Measurements from ENCODE around the gene EPHA1.
A peak's percentile ranks its signal among the peaks of the same experiment; 100 is the strongest.

The EPHA1 gene

DNA sequence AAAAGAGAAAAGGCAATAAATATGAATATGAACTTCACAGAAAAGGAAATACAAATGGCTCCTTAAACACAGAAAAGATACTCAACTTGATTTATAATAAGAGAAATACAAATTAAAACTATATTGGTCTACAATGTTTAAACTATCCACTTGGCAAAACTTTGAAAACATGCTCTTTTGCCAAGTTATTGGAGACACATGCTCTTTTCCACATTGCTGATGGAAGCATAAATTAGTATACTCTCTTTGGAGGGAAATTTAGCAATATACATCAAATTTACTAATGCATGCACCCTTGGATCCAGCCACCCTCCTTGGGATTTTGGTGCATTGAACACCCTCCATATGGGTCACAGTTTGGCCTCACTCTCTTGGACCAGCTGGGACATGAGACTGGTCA lies 42.5 kb upstream of the EPHA1 start:
- H3K9me3 ChIP-seq (replicated peaks in 1 of 11): no peaks in the 10 kb centered on the region
- no peak for TF ChIP-seq Cebpa-rat (IDR thresholded peaks at IDR 0.05)
- no peaks in the 10 kb centered on the region for H3K36me3 ChIP-seq
- no peak overlapping the region for H3K9ac ChIP-seq
- no peak overlapping the region for H3K4me3 ChIP-seq
- H4K20me1 ChIP-seq: no peaks in the 10 kb centered on the region
- no peaks in the 10 kb centered on the region for H3K4me1 ChIP-seq
- H3K27me3 ChIP-seq: no peaks in the 10 kb centered on the region
- no peak overlapping the region for H3K4me2 ChIP-seq
- no peak overlapping the region for H3K27ac ChIP-seq

DNA sequence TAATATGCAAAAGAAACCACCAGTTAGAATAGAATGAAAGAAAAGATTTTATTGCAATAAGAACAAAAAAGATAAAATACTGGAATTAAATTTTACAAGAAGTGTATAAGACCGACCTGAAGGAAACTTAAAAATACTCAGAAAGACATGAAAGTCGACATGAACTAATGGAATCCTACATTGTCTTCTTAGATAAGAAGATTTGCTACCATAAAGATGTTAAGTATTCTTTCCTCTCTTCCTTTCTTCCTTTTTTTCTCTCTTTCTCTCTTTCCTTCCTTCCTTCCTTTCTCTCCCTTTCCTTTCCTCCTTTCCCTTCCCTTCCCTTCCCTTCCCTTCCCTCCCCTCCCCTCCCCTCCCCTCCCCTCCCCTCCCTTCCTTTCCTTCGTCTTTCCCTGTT lies 41.1 kb upstream of the EPHA1 start:
- Histone ChIP-seq H3K9ac (no peak overlapping the region), H3K4me1 (no peaks in the 10 kb centered on the region), H3K36me3 (no peaks in the 10 kb centered on the region), H3K4me3 (no peak overlapping the region), H4K20me1 (no peaks in the 10 kb centered on the region), H3K9me3 (replicated peaks in 1 of 11) (no peaks in the 10 kb centered on the region), H3K27ac (no peak overlapping the region), H3K4me2 (no peak overlapping the region), H3K27me3 (no peaks in the 10 kb centered on the region)
- TF ChIP-seq Cebpa-rat (IDR thresholded peaks at IDR 0.05): no peak

GRCh38 chr7:143448429-143448828 lies 39.8 kb upstream of the EPHA1 start:
- H3K9ac ChIP-seq: no peak overlapping the region
- H3K4me3 ChIP-seq: no peak overlapping the region
- no peaks in the 10 kb centered on the region for H3K9me3 ChIP-seq (replicated peaks in 1 of 11)
- TF ChIP-seq Cebpa-rat (IDR thresholded peaks at IDR 0.05): no peak
- H3K4me2 ChIP-seq: no peak overlapping the region
- no peaks in the 10 kb centered on the region for H4K20me1 ChIP-seq
- H3K27me3 ChIP-seq: no peaks in the 10 kb centered on the region
- H3K36me3 ChIP-seq: no peaks in the 10 kb centered on the region
- H3K27ac ChIP-seq: no peak overlapping the region
- no peaks in the 10 kb centered on the region for H3K4me1 ChIP-seq

GRCh38 chr7:143447466-143447865 lies 38.8 kb upstream of the EPHA1 start:
- TF ChIP-seq Cebpa-rat (IDR thresholded peaks at IDR 0.05): no peak

DNA sequence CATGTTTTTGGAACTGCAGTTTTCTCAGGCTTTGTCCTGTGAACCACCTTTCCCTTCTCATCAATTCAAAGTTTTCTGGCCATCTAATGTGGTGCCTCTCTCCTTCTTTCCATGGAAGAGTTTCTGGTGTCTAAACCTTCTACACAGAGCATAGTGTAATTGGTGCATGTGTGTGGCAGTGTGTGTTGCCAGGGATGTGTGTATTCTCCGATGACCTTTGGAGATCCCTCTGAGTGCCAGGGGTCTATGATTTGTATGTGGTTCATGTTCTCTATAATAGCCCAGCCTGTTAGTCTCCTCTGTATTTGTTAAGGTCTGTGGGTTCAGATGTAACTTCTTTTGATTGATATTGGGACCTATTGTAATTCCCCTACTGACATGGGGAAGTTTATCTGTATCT lies 36.1 kb upstream of the EPHA1 start:
- Histone ChIP-seq H3K4me2 (no peak overlapping the region), H4K20me1 (no peaks in the 10 kb centered on the region), H3K9me3 (replicated peaks in 1 of 11) (no peaks in the 10 kb centered on the region), H3K36me3 (no peaks in the 10 kb centered on the region), H3K4me1 (no peaks in the 10 kb centered on the region), H3K27me3 (no peaks in the 10 kb centered on the region), H3K27ac (no peak overlapping the region), H3K4me3 (no peak overlapping the region), H3K9ac (no peak overlapping the region)
- TF ChIP-seq Cebpa-rat (IDR thresholded peaks at IDR 0.05): no peak

More at GRCh38 chr7:143447466-143447865, 38.8 kb upstream of the EPHA1 start:
- Histone ChIP-seq H3K9me3 (replicated peaks in 1 of 11) (no peaks in the 10 kb centered on the region), H3K4me2 (no peak overlapping the region), H3K27ac (no peak overlapping the region), H3K36me3 (no peaks in the 10 kb centered on the region), H3K4me1 (no peaks in the 10 kb centered on the region), H3K9ac (no peak overlapping the region), H3K4me3 (no peak overlapping the region), H3K27me3 (no peaks in the 10 kb centered on the region), H4K20me1 (no peaks in the 10 kb centered on the region)

DNA sequence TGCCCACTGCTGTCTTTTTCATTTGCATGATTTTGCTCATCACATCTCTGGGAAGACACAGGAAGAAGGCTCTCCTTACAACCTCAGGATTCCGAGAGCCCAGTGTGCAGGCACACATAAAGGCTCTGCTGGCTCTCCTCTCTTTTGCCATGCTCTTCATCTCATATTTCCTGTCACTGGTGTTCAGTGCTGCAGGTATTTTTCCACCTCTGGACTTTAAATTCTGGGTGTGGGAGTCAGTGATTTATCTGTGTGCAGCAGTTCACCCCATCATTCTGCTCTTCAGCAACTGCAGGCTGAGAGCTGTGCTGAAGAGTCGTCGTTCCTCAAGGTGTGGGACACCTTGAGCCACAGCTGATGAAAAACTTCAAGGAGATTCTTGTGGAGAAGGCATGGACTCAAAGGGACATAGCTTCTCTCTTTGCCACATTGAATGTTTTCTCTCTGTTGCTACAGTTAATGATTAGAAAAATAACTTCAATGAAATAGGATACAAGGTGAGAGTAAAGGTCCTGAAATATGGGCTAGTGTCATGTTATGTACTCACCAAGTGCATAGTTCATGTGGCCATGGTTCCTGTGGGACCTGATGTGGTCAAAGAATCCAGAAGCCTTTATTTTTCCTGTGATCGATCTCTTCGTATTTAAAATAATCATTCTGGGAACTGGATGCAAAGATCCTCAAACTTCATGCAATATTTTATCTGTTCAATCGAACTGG lies 35.6 kb upstream of the EPHA1 start:
- Histone ChIP-seq H3K4me3 (no peak overlapping the region), H3K9ac (no peak overlapping the region), H3K4me1 (no peaks in the 10 kb centered on the region), H3K36me3 (no peaks in the 10 kb centered on the region), H3K4me2 (no peak overlapping the region), H3K9me3 (replicated peaks in 1 of 11) (no peaks in the 10 kb centered on the region), H4K20me1 (no peaks in the 10 kb centered on the region), H3K27me3 (no peaks in the 10 kb centered on the region), H3K27ac (no peak overlapping the region)
- TF ChIP-seq Cebpa-rat (IDR thresholded peaks at IDR 0.05): no peak

DNA sequence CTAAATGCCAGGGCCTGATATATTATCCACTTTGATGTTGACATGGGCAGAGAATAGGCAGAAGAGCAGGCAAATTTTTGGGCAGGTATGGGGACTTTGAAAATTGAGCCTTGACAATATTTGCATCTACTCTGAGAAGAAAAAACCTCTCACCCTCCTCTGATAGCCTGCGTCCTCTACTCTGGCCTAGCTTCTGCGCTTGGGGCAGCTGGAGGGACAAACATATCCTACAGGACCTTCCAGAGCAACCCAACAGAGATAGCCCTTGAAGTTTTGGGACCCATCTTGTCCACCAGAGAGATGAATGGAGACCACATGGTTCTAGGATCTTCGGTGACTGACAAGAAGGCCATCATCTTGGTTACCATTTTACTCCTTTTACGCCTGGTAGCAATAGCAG lies 34.5 kb upstream of the EPHA1 start, which contains the start of gene TAS2R60:
TSS of gene TAS2R60 (plus strand) at position 301 of the 400 bp plus-strand sequence. CDS start at position 301, 0 bp downstream.
- no peak for TF ChIP-seq Cebpa-rat (IDR thresholded peaks at IDR 0.05)
- Histone ChIP-seq H3K4me2 (no peak within 1 kb of the TSS), H4K20me1 (no peaks in the 10 kb centered on the region), H3K27me3 (no peaks in the 10 kb centered on the region), H3K9ac (no peak within 1 kb of the TSS), H3K9me3 (replicated peaks in 1 of 11) (no peaks in the 10 kb centered on the region), H3K36me3 (no peaks in the 10 kb centered on the region), H3K4me3 (no peak within 1 kb of the TSS), H3K4me1 (no peaks in the 10 kb centered on the region), H3K27ac (no peak within 1 kb of the TSS)

GRCh38 chr7:143439866-143440265 lies 31.2 kb upstream of the EPHA1 start:
- Histone ChIP-seq H3K4me3 (no peak overlapping the region), H3K36me3 (no peaks in the 10 kb centered on the region), H3K27me3 (no peaks in the 10 kb centered on the region), H4K20me1 (no peaks in the 10 kb centered on the region), H3K9ac (no peak overlapping the region), H3K4me1 (peaks cover 0 to 12% (median 0%) of the 10 kb centered on the region in 10 experiments; a peak in 3 of 20 replicates), H3K9me3 (replicated peaks in 1 of 11) (no peaks in the 10 kb centered on the region), H3K27ac (no peak overlapping the region), H3K4me2 (no peak overlapping the region)
- no peak for TF ChIP-seq Cebpa-rat (IDR thresholded peaks at IDR 0.05)

- no peaks in the 10 kb centered on the region for H3K27me3 ChIP-seq
- no peak overlapping the region for H3K9ac ChIP-seq
- H3K27ac ChIP-seq: no peak overlapping the region; a peak in 1 of 22 replicates
Observed at GRCh38 chr7:143437578-143437977, 28.9 kb upstream of the EPHA1 start.

DNA sequence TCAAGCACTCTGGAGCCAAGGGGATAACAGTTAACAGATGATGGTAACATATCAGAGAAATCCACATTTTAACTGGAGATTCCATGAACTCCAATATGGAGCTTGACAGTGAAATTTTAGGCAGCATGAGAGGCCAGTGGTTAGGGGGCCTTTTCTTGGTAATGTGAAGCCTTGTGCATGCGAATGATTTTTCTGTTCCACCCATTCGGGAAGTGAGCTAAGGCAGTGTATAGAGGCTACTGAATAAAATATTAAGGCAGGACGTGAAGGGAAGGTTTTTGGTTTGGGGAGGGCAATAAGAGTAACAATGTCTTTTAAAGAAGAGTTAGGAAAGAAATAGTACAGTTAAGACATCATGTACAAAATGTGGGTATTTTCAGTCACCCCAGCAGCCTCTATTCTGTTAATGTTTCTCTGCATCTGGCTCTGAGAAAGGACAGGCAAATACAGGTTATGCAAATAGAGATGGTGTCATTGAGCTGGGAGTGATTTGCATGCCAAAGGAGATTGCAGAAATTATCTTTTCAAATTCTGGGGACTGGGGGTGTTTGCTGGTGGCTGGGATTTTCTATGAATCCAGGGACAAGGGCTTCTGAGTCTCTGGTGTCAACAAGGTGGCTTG lies 27.8 kb upstream of the EPHA1 start:
- Histone ChIP-seq H3K4me1 (peaks cover 0 to 12% (median 0%) of the 10 kb centered on the region in 10 experiments; a peak in 3 of 20 replicates), H4K20me1 (no peaks in the 10 kb centered on the region), H3K9ac (no peak overlapping the region), H3K9me3 (replicated peaks in 1 of 11) (no peaks in the 10 kb centered on the region), H3K4me3 (no peak overlapping the region), H3K27me3 (no peaks in the 10 kb centered on the region), H3K4me2 (no peak overlapping the region), H3K27ac (no peak overlapping the region), H3K36me3 (no peaks in the 10 kb centered on the region)
- no peak for TF ChIP-seq Cebpa-rat (IDR thresholded peaks at IDR 0.05)

More at GRCh38 chr7:143437578-143437977, 28.9 kb upstream of the EPHA1 start:
- H4K20me1 ChIP-seq: no peaks in the 10 kb centered on the region
- peaks cover 0 to 12% (median 0%) of the 10 kb centered on the region in 10 experiments; a peak in 3 of 20 replicates for H3K4me1 ChIP-seq
- TF ChIP-seq Cebpa-rat (IDR thresholded peaks at IDR 0.05): no peak
- no peaks in the 10 kb centered on the region for H3K9me3 ChIP-seq (replicated peaks in 1 of 11)
- no peaks in the 10 kb centered on the region for H3K36me3 ChIP-seq
- no peak overlapping the region for H3K4me3 ChIP-seq
- peak overlapping the region in 3 of 11 experiments; percentile 2 to 52 (median 7); a peak in 3 of 22 replicates for H3K4me2 ChIP-seq
